Measurements from ENCODE around the gene PPRC1. TPM values are rescaled to one million over a fixed set of nuclear protein-coding genes. Genes with fewer than 3 reads are reported as not detected.

PPRC1 gene
- total RNA-seq, 3 donors from 2014 or later = 155 to 161 (median 156) TPM

DNA sequence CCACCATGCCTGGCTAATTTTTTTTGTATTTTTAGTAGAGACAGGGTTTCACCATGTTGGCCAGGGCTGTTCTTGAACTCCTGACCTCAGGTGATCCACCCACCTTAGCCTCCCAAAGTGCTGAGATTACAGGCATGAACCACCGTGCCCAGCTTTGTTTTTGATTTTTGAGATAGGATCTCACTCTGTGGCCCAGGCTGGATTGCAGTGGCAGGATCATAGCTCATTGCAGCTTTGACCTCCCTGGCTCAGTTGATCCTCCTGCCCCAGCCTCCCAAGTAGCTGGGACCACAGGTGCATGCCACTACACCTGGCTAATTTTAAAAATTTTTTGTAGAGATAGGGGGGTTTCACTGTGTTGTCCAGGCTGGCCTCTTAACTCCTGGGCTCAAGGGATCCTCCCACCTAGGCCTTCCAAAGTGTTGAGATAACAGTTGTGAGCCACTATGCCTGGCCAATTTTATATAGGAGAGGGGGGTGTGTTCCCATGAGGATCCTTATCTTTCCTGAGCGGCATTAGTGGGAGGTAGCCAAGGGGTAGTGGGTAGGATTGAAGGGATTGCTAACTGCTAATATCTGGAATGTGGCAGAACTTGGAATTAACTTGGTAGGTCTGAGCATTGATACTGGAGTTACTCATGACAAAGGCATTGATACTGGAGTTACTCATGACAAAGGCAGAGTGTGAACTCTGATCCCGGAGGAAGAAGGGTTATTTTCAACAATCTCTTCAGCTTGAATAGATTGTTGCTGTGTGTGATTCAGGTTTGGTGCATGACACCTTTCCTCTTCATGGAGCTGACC, 18.3 kb downstream of the PPRC1 start:
- DNase-seq = no peak
- Mint-ChIP-seq H3K27me3 (ENCODE audit: low read depth) (no peaks in the 10 kb centered on the region), H3K4me3 (peak overlapping the region; percentile 93), H3K4me1 (ENCODE audit: low read depth) (peaks cover 34% of the 10 kb centered on the region), H3K9me3 (no peaks in the 10 kb centered on the region), H3K36me3 (ENCODE audit: insufficient read depth) (peaks cover 72% of the 10 kb centered on the region)
- ATAC-seq = no peak

- Mint-ChIP-seq H3K36me3 (ENCODE audit: insufficient read depth) (peaks cover 72% of the 10 kb centered on the region), H3K4me1 (ENCODE audit: low read depth) (peaks cover 40% of the 10 kb centered on the region), H3K27me3 (ENCODE audit: low read depth) (no peaks in the 10 kb centered on the region), H3K9me3 (no peaks in the 10 kb centered on the region), H3K4me3 (peak within 1 kb of the TSS; percentile 93)
- peak; percentile 100 for DNase-seq
- ATAC-seq = peak; percentile 88 to 91
These were observed 19.1 kb downstream of the PPRC1 start, which contains the start of gene NOLC1 for GRCh38 chr10:102151774-102152544. NOLC1 (plus strand) TSS chr10:102152389; CDS start chr10:102152411, 22 bp downstream.

GRCh38 chr10:102152545-102152890, 19.7 kb downstream of the PPRC1 start:
- H3K36me3 Mint-ChIP-seq (ENCODE audit: insufficient read depth) = peaks cover 72% of the 10 kb centered on the region
- peaks cover 45% of the 10 kb centered on the region for H3K4me1 Mint-ChIP-seq (ENCODE audit: low read depth)
- peak overlapping the region; percentile 93 for H3K4me3 Mint-ChIP-seq
- ATAC-seq (peak; percentile 44 to 45), DNase-seq (peak; percentile 56)
- H3K9me3 Mint-ChIP-seq = no peaks in the 10 kb centered on the region
- H3K27me3 Mint-ChIP-seq (ENCODE audit: low read depth) = no peaks in the 10 kb centered on the region

GRCh38 chr10:102153093-102153620, 20.3 kb downstream of the PPRC1 start:
- H3K4me3 Mint-ChIP-seq = peak overlapping the region; percentile 93
- H3K4me1 Mint-ChIP-seq (ENCODE audit: low read depth) = peaks cover 45% of the 10 kb centered on the region
- peaks cover 74% of the 10 kb centered on the region for H3K36me3 Mint-ChIP-seq (ENCODE audit: insufficient read depth)
- no peak for ATAC-seq
- H3K9me3 Mint-ChIP-seq = no peaks in the 10 kb centered on the region
- DNase-seq = no peak
- H3K27me3 Mint-ChIP-seq (ENCODE audit: low read depth) = no peaks in the 10 kb centered on the region

DNA sequence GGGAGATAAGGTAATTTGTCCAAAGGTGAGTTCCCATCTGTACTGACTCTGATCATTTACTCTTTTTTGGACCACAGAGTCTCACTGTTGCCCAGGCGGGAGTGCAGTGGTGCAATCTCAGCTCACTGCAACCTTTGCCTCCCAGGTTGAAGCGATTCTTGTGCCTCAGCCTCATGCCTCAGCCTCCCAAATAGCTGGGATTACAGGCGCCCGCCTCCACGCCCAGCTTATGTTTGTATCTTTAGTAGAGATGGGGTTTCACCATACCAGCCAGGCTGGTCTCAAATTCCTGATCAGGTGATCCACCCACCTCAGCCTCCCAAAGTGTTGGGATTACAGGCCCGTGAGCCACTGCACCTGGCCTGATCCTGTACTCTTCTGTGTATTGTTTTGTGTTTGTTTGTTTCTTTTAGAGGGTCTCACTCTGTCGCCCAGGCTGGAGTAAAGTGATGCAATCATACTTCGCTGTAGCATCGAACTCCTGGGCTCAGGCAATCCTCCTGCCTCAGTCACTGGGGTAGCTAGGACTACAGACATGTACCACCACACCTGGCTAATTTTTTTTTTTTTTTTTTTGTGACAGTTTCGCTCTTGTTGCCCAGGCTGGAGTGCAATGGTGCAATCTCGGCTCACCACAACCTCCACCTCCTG, 21.8 kb downstream of the PPRC1 start:
- no peaks in the 10 kb centered on the region for H3K27me3 Mint-ChIP-seq (ENCODE audit: low read depth)
- H3K4me3 Mint-ChIP-seq = peak overlapping the region; percentile 93
- ATAC-seq (no peak), DNase-seq (no peak)
- H3K9me3 Mint-ChIP-seq = no peaks in the 10 kb centered on the region
- H3K36me3 Mint-ChIP-seq (ENCODE audit: insufficient read depth) = peaks cover 72% of the 10 kb centered on the region
- H3K4me1 Mint-ChIP-seq (ENCODE audit: low read depth) = peaks cover 45% of the 10 kb centered on the region

DNA sequence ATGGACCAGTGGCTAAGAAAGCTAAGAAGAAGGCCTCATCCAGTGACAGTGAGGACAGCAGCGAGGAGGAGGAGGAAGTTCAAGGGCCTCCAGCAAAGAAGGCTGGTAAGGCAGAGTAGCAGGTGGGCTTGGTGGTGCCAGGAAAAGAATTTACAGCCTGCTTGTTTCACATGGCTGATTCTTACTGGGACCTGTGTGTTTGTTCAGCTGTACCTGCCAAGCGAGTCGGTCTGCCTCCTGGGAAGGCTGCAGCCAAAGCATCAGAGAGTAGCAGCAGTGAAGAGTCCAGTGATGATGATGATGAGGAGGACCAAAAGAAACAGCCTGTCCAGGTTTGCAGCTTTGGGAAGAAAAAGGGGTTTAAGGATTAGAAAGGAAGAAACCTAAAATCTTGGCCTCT, 24.4 kb downstream of the PPRC1 start:
- Mint-ChIP-seq H3K4me3 (no peak overlapping the region), H3K4me1 (ENCODE audit: low read depth) (peaks cover 34% of the 10 kb centered on the region), H3K36me3 (ENCODE audit: insufficient read depth) (peaks cover 74% of the 10 kb centered on the region), H3K9me3 (no peaks in the 10 kb centered on the region), H3K27me3 (ENCODE audit: low read depth) (no peaks in the 10 kb centered on the region)
- no peak for DNase-seq
- ATAC-seq = no peak

- DNase-seq = no peak
- no peak for ATAC-seq
- Mint-ChIP-seq H3K4me3 (no peak overlapping the region), H3K9me3 (no peaks in the 10 kb centered on the region), H3K27me3 (ENCODE audit: low read depth) (no peaks in the 10 kb centered on the region), H3K36me3 (ENCODE audit: insufficient read depth) (peaks cover 68% of the 10 kb centered on the region), H3K4me1 (ENCODE audit: low read depth) (peaks cover 27% of the 10 kb centered on the region)
These were observed 26.3 kb downstream of the PPRC1 start for GRCh38 chr10:102159051-102159597.

DNA sequence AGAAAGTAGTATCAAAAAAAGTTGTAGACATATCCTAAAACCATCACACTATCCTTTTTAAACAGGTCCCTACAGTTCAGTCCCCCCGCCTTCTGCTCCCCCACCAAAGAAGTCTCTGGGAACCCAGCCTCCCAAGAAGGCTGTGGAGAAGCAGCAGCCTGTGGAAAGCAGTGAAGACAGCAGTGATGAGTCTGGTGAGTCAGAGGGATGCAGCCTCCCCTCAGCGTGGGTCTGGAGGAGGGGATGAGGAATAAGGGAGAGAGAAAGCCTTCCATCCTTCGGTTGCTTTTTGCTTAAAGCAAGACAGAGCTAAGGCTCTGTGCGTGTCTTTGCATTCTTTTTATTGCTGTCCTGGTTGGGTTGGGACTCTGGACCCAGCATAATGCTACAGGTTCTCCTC, 27.0 kb downstream of the PPRC1 start:
- no peak for DNase-seq
- peak in 1 of 2 donors; percentile 7 for ATAC-seq
- Mint-ChIP-seq H3K9me3 (no peaks in the 10 kb centered on the region), H3K4me3 (no peak overlapping the region), H3K36me3 (ENCODE audit: insufficient read depth) (peaks cover 64% of the 10 kb centered on the region), H3K27me3 (ENCODE audit: low read depth) (no peaks in the 10 kb centered on the region), H3K4me1 (ENCODE audit: low read depth) (peaks cover 20% of the 10 kb centered on the region)

DNA sequence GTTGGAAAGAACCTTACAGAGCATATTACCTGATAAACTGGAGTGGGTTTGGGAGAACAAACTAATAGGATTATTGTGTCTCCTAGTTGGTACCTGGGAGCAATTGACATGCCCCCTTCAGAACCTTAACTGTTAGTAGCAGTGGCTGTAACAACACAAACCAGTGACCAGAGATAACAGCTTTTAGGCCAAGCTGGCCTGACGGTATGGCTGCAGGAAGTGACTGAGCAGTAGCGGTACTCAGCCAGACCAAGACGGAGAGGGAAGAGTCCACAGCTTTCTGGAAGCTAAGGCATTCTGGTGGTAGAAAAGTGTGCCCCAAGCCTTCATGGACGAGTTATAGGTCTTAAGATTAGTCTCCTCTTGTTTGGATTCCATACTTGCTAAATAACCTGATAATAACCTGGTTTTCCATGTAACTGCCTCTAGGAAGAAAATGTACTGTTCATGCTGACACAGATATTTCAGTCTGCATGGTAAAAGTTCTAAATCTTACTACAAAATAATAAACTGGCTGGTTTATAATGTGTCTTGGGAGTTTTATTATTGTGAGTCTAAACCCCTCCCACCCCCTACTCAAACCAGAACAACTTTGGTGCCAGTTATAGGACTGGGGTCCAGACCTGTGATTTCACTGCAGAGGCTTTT, 30.6 kb downstream of the PPRC1 start:
- Mint-ChIP-seq H3K9me3 (no peaks in the 10 kb centered on the region), H3K4me3 (no peak overlapping the region), H3K27me3 (ENCODE audit: low read depth) (no peaks in the 10 kb centered on the region), H3K36me3 (ENCODE audit: insufficient read depth) (peaks cover 35% of the 10 kb centered on the region), H3K4me1 (ENCODE audit: low read depth) (no peaks in the 10 kb centered on the region)
- no peak for ATAC-seq
- no peak for DNase-seq

DNA sequence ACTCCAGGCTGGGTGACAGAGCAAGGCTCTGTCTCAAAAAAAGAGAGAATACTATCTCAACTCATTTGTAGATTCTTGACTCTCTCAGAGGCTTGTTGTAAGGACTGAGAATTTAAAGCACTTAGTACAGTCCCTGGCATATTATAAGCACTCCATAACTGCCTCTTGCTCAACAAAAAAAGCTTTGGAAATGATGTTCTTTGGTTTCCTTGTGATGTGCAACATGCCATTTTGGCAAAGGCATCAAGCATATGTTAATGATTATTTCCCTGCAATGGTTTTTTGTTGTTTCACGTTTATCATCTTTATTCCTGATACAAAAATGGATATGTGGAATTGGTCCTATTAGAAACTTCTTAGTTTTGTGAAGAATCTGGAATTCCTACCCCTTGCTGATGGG, 35.0 kb downstream of the PPRC1 start:
- H3K27me3 Mint-ChIP-seq (ENCODE audit: low read depth) = no peaks in the 10 kb centered on the region
- no peaks in the 10 kb centered on the region for H3K9me3 Mint-ChIP-seq
- H3K4me1 Mint-ChIP-seq (ENCODE audit: low read depth) = peaks cover 4% of the 10 kb centered on the region
- no peak overlapping the region for H3K4me3 Mint-ChIP-seq
- no peak for DNase-seq
- no peak for ATAC-seq
- peaks cover 9% of the 10 kb centered on the region for H3K36me3 Mint-ChIP-seq (ENCODE audit: insufficient read depth)

- H3K4me1 Mint-ChIP-seq (ENCODE audit: low read depth) = peaks cover 4% of the 10 kb centered on the region
- DNase-seq (no peak), ATAC-seq (no peak)
- H3K27me3 Mint-ChIP-seq (ENCODE audit: low read depth) = no peaks in the 10 kb centered on the region
- H3K4me3 Mint-ChIP-seq = no peak overlapping the region
- peaks cover under 1% of the 10 kb centered on the region for H3K36me3 Mint-ChIP-seq (ENCODE audit: insufficient read depth)
- no peaks in the 10 kb centered on the region for H3K9me3 Mint-ChIP-seq
These were observed 37.8 kb downstream of the PPRC1 start for GRCh38 chr10:102170602-102171001.

DNA sequence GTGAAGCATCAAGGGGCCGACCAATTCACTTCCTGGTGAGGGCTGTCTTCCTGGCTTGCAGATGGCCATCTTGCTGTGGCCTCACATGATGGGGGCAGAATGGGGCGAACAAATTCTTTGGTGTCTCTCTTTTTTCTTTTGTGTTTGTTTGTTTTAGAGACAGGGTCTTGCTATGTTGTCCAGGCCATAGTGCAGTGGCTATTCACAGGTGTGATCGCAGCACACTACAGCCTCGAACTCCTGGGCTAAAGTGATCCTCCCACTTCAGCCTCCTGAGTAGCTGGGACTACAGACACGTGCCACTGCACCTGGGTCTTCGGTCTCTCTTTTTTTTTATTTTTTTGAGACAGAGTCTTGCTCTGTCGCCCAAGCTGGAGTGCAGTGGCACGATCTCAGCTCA, 39.4 kb downstream of the PPRC1 start:
- ATAC-seq (no peak), DNase-seq (no peak)
- Mint-ChIP-seq H3K4me3 (no peak overlapping the region), H3K27me3 (ENCODE audit: low read depth) (no peaks in the 10 kb centered on the region), H3K36me3 (ENCODE audit: insufficient read depth) (no peaks in the 10 kb centered on the region), H3K4me1 (ENCODE audit: low read depth) (peaks cover 4% of the 10 kb centered on the region), H3K9me3 (no peaks in the 10 kb centered on the region)

DNA sequence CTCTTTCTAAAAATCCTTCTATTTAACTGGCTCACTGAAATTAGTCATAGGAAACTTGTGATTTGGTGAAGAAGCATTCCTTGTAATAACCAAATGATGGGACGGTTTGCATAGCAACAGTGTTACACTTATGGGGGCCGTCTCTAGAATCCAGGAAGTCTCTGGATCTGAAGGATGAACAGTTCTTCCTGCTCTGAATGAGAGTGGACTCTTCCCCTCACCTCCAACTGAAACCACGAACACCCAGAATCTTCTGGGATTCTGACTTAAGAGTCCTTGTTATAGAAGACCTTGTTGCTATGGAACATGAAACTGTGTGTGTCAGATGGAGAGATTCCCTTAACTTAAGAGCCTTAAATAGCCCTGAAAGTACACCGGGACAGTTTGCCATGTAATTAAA, 42.6 kb downstream of the PPRC1 start:
- no peaks in the 10 kb centered on the region for H3K36me3 Mint-ChIP-seq (ENCODE audit: insufficient read depth)
- ATAC-seq (no peak), DNase-seq (no peak)
- H3K4me1 Mint-ChIP-seq (ENCODE audit: low read depth) = no peaks in the 10 kb centered on the region
- H3K4me3 Mint-ChIP-seq = no peak overlapping the region
- H3K27me3 Mint-ChIP-seq (ENCODE audit: low read depth) = no peaks in the 10 kb centered on the region
- H3K9me3 Mint-ChIP-seq = no peaks in the 10 kb centered on the region

DNA sequence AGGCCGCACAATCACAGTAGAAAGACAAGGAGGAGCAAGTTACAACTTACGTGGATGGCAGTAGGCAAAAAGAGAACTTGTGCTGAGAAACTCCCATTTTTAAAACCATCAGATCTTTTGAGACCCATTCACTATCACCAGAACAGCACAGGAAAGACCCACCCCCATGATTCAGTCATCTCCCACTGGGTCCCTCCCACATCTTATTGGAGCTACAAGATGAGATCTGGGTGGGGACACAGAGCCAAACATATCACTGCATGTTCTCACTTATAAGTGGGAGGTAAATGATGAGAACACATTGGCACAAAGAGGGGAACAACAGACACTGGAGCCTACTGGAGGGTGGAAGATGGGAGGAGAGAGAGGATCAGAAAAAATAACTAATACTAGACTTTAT, 51.8 kb downstream of the PPRC1 start:
- Mint-ChIP-seq H3K9me3 (peaks cover 4% of the 10 kb centered on the region), H3K27me3 (ENCODE audit: low read depth) (no peaks in the 10 kb centered on the region), H3K4me1 (ENCODE audit: low read depth) (peaks cover 15% of the 10 kb centered on the region), H3K36me3 (ENCODE audit: insufficient read depth) (no peaks in the 10 kb centered on the region), H3K4me3 (no peak overlapping the region)
- DNase-seq (no peak), ATAC-seq (no peak)
